HepG2 (cell line): ENCODE results near the gene MPG. TPM values are rescaled to one million over a fixed set of nuclear protein-coding genes. Genes with fewer than 3 reads are reported as not detected.
A peak's percentile ranks its signal among the peaks of the same experiment; 100 is the strongest.

Experiments used
- ATAC-seq: fragments of 200-7000 bp; cut with Tn5 transposase; 3 replicates; pipeline ENCODE4 v1.9.1; 2020; ENCODE audit warnings: mild to moderate bottlenecking, moderate library complexity
- BruUV-seq: library from RNA; stranded (reverse); fragments of 400-500 nt; replicated peaks from 2 replicates; lab custom pipeline; 2021; lab: Mats Ljungman, UMichigan
- CTCF ChIA-PET: fragments of 300-600 bp; formaldehyde crosslinking; extraction: SDS; loops from one replicate; lab custom pipeline; 2021; ENCODE audit warnings: low total read pairs, inconsistent platforms, low intra/inter-chr PET ratio; lab: Yijun Ruan, JAX
- POLR2A ChIA-PET: fragments of 350-600 bp; sonication (Branson Sonifier 250); formaldehyde crosslinking; loops from one replicate; lab custom pipeline; 2020; ENCODE audit warnings: antibody characterized with exemption, inconsistent platforms; lab: Yijun Ruan, JAX
- DNase-seq: peaks from one replicate; pipeline ENCODE4 v3.0.0-alpha.2; 2015; ENCODE audit warnings: low spot score
- FAIRE-seq: peaks from 3 replicates; lab custom pipeline; 2011; peaks lifted over from hg19 to GRCh38; lab: Jason Lieb, UNC
- H2AFZ ChIP-seq: one replicate; pipeline ENCODE4 v1.6.1; 2011; ENCODE audit warnings: low read length, inconsistent platforms
- H3K27ac ChIP-seq: fragments of 300-600 bp; 3 replicates; pipeline ENCODE4 v1.8.0; 2011; ENCODE audit warnings: mixed run types, mild to moderate bottlenecking, mixed read lengths, low read length, inconsistent platforms; ENCODE audit not compliant: insufficient read depth; ENCODE audit errors: extremely low read length
- H3K27me3 ChIP-seq, 2 experiments: fragments of 200-600 bp in 1 of 2; 2 replicates in 1 of 2; 3 replicates in 1 of 2; pipeline versions ENCODE4 v1.6.0 to v1.8.0; 2011; ENCODE audit warnings: low read length in 2 of 2, mild to moderate bottlenecking in 2 of 2, moderate library complexity in 2 of 2, inconsistent platforms in 1 of 2; ENCODE audit not compliant: insufficient read depth in 2 of 2, control insufficient read depth in 1 of 2
- H3K36me3 ChIP-seq, 2 experiments: fragments of 200-600 bp in 1 of 2; replicated peaks in 1 of 2; 2 replicates in 1 of 2; 3 replicates in 1 of 2; pipeline versions ENCODE4 v1.5.1 to v1.8.0; 2011; ENCODE audit warnings: low read length in 2 of 2, inconsistent platforms in 1 of 2; ENCODE audit not compliant: insufficient read depth in 2 of 2, control insufficient read depth in 1 of 2
- H3K4me1 ChIP-seq: 2 replicates; pipeline ENCODE4 v1.5.1; 2012; ENCODE audit warnings: low read length, inconsistent platforms; ENCODE audit not compliant: insufficient read depth
- H3K4me2 ChIP-seq: 2 replicates; pipeline ENCODE4 v1.6.0; 2011; ENCODE audit warnings: low read depth, low read length, inconsistent platforms
- H3K4me3 ChIP-seq, 3 experiments: fragments of 200-600 bp in 1 of 3; sonication (generic), shearing (Covaris generic) in 1 of 3; replicated peaks in 1 of 3; 2 replicates each; pipeline ENCODE4 v1.5.1; 2011 to 2016; ENCODE audit warnings: low read length in 3 of 3, inconsistent platforms in 2 of 3, low read depth in 2 of 3, mild to moderate bottlenecking in 2 of 3, control low read depth in 1 of 3, mixed read lengths in 1 of 3; ENCODE audit not compliant: insufficient read depth in 1 of 3
- H3K79me2 ChIP-seq: one replicate; pipeline ENCODE4 v1.6.1; 2011; ENCODE audit warnings: low read length, inconsistent platforms; ENCODE audit not compliant: insufficient read depth
- H3K9ac ChIP-seq: 2 replicates; pipeline ENCODE4 v1.6.0; 2011; ENCODE audit warnings: mild to moderate bottlenecking, low read depth, low read length, inconsistent platforms; ENCODE audit not compliant: insufficient read depth
- H3K9me3 ChIP-seq: 2 replicates; pipeline ENCODE4 v1.5.1; 2012; ENCODE audit warnings: mild to moderate bottlenecking, low read length
- H4K20me1 ChIP-seq: 2 replicates; pipeline ENCODE4 v1.6.0; 2011; ENCODE audit warnings: inconsistent platforms, mild to moderate bottlenecking, low read length, moderate library complexity; ENCODE audit not compliant: insufficient read depth
- CBX1 ChIP-seq: IDR thresholded peaks from one replicate; pipeline ENCODE4 v1.6.1; 2016; ENCODE audit warnings: antibody characterized with exemption, low read depth
- HHEX ChIP-seq: IDR thresholded peaks from 2 replicates; pipeline ENCODE4 v1.6.1; 2016; ENCODE audit warnings: control low read depth
- KMT2A ChIP-seq: sonication (generic); formaldehyde crosslinking; IDR thresholded peaks from 2 replicates; pipeline ENCODE4 v1.4.0; 2020; ENCODE audit warnings: missing genetic modification reagents
- LCORL ChIP-seq, 2 experiments: fragments of 450-650 bp in 1 of 2; sonication (generic) in 1 of 2; formaldehyde crosslinking in 1 of 2; IDR thresholded peaks; 2 replicates each; pipeline versions ENCODE4 v1.5.0 to v1.6.1; 2017 to 2020; ENCODE audit warnings: antibody characterized with exemption in 1 of 2, missing genetic modification reagents in 1 of 2
- MED1 ChIP-seq: sonication (generic); formaldehyde crosslinking; IDR thresholded peaks from 2 replicates; pipeline ENCODE4 v1.4.0; 2020; ENCODE audit warnings: missing genetic modification reagents
- RCOR2 ChIP-seq: IDR thresholded peaks from 2 replicates; pipeline ENCODE4 v1.6.1; 2016; ENCODE audit warnings: missing biosample characterization, missing genetic modification reagents
- WIZ ChIP-seq: sonication (generic); formaldehyde crosslinking; IDR thresholded peaks from 2 replicates; pipeline ENCODE4 v1.5.1; 2020; ENCODE audit warnings: mild to moderate bottlenecking, missing genetic modification reagents
- ZNF256 ChIP-seq: sonication (generic); formaldehyde crosslinking; conservative IDR thresholded peaks from 2 replicates; pipeline ENCODE4 v1.4.0; 2020; ENCODE audit warnings: missing genetic modification reagents
- ZNF451 ChIP-seq: sonication (generic); formaldehyde crosslinking; IDR thresholded peaks from 2 replicates; pipeline ENCODE4 v1.5.0; 2020; ENCODE audit warnings: mild to moderate bottlenecking, missing genetic modification reagents
- ZNF703 ChIP-seq: sonication (generic); formaldehyde crosslinking; IDR thresholded peaks from 2 replicates; pipeline ENCODE4 v1.5.1; 2020; ENCODE audit warnings: missing genetic modification reagents, mild to moderate bottlenecking, moderate library complexity, borderline replicate concordance
- WGBS: methylation state at CpG from one replicate; pipeline ENCODE4 v1.1.6; 2017; ENCODE audit warnings: low lambda C conversion rate; 5-methylcytosine and 5-hydroxymethylcytosine counted together
- in situ Hi-C: cut with HindIII; loops from 2 replicates; pipeline ENCODE4 v1.10.0; 2017; ENCODE audit warnings: low pct_unique_long_range_greater_than_20kb; ENCODE audit not compliant: extremely low pct_ligation_motif_present
- intact Hi-C: fragments of 100-400 bp; cut with micrococcal nuclease; formaldehyde crosslinking; loops from one replicate; pipeline ENCODE4 v1.10.0; 2022; ENCODE audit not compliant: unreplicated experiment
- polyA plus RNA-seq, 8 experiments: library from polyadenylated mRNA; depleted of rRNA in 3 of 8; stranded (reverse) in 7 of 8; unstranded in 1 of 8; fragments of >200 nt; fragmentation: Illumina TruSeq in 4 of 8; extraction: Trizol in 4 of 8; gene quantifications; 2 replicates each; pipeline versions ENCODE4 v1.2.1 to v1.2.3, GENCODE V29; 2011 to 2016; ENCODE audit warnings: low read depth in 4 of 8, missing spikeins in 1 of 8, mixed read lengths in 1 of 8; ENCODE audit not compliant: insufficient read depth in 1 of 8
- total RNA-seq, 5 experiments: library from RNA; depleted of rRNA; stranded (reverse); fragments of >200 nt; fragmentation: Illumina TruSeq; extraction: Trizol; gene quantifications; 2 replicates each; pipeline ENCODE4 v1.2.3, GENCODE V29; 2016; ENCODE audit warnings: low read depth in 1 of 5

The MPG gene
- total and polyA plus RNA-seq, 2 of the 13 experiments (the other 11 are each of a cell fraction or from before 2014, with no cell fraction given), result 59.1 to 62.5 TPM

DNA sequence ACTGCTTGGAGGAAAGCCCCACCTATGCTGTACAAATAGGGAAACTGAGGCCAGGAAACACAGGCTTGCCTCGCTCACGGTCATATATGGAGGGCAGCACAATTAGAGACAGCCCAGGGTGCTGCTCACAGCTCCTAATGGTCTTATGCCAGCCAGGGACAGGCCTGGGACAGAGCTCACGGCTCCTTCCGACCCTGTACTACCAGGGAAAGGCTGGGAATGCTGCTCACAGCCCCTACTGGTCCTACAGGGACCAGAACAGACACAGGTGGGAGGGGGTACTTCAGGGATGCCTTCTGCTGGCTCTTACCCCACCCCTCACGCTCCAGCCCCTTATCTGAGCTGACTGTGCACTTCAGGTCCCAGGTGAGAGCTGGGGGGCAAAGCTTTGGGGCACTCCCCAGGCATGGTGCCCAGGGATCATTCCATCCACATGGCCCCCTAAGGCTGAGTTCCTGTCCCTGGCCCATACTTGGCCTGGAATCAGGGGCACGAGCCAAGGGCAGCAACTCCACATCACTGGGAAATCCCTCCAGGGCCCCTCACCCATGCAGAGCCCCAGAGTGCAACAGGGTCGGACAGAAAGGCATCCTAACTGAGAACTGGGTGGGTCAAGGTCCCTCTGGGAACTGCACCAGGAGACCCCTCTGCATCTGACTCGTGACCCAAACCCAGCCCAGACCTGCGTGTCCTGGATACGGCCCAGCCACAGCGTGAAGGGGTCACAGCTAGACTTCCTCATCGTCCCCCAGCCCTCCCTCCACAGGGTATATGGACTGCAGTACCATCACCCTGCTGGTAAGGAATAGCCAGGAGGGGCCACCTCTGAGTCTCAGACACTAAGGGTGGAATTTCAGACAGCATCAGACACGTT, 11.5 kb upstream of the MPG start:
- no TSS peak for BruUV-seq
- H2AFZ ChIP-seq, result no peak overlapping the region
- POLR2A ChIA-PET, result interaction anchor here (0.6 to 1.9 kb wide), 5 partner anchors 11 to 114 kb away, joined by 3 to 11 read pairs (median 6); partner anchors contain the start of genes HBQ1, MPG, POLR3K and SNRNP25
- DNase-seq, result no peak
- no peak for FAIRE-seq
- H3K36me3 ChIP-seq, result peaks cover 0 to 1% of the 10 kb centered on the region in 2 experiments; a peak in 2 of 5 replicates
- TF ChIP-seq CBX1 (no peak), MED1 (CRISPR knock-in tag) (no peak), KMT2A (CRISPR knock-in tag) (no peak), LCORL (IDR thresholded peaks at IDR 0.05) (no peak), LCORL (CRISPR knock-in tag; IDR thresholded peaks at IDR 0.05) (no peak), HHEX (no peak), RCOR2 (CRISPR knock-in tag) (no peak), WIZ (no peak), ZNF451 (CRISPR knock-in tag) (no peak), ZNF256 (no peak), ZNF703 (CRISPR knock-in tag) (no peak)
- TF ChIP-seq, all 625 proteins: peak for 0
- peak; percentile 13 for ATAC-seq
- no peak overlapping the region for H3K9ac ChIP-seq
- intact Hi-C loops (no loop called here), in situ Hi-C loops (no loop called here)
- H3K79me2 ChIP-seq, result no peaks in the 10 kb centered on the region
- 80% methylated on average over 8 of the region's 13 CpGs for WGBS
- peaks cover 9% of the 10 kb centered on the region; the same call in 1 of the 2 replicates for H4K20me1 ChIP-seq
- H3K27ac ChIP-seq, result no peak overlapping the region
- CTCF ChIA-PET, result interaction anchor here (1.2 to 5.1 kb wide), 6 partner anchors 9 to 296 kb away, joined by 3 to 155 read pairs (median 7); partner anchors contain the start of gene HBQ1
- H3K27me3 ChIP-seq, result no peaks in the 10 kb centered on the region
- no peak overlapping the region for H3K4me2 ChIP-seq
- H3K4me3 ChIP-seq, result no peak overlapping the region
- H3K9me3 ChIP-seq, result no peaks in the 10 kb centered on the region
- H3K4me1 ChIP-seq, result peaks cover 55% of the 10 kb centered on the region
